BJ (cell line): ENCODE results near the gene HS6ST2. TPM values are rescaled to one million over a fixed set of nuclear protein-coding genes. Genes with fewer than 3 reads are reported as not detected.
A peak's percentile ranks its signal among the peaks of the same experiment; 100 is the strongest.

ENCODE experiments used
- CTCF ChIA-PET: fragments of 350-600 bp; formaldehyde crosslinking; extraction: SDS; loops from one replicate; lab custom pipeline; 2021; ENCODE audit warnings: antibody characterized with exemption, inconsistent platforms; lab: Yijun Ruan, JAX
- POLR2A ChIA-PET: fragments of 300-600 bp; sonication (Branson Sonifier 250); formaldehyde crosslinking; extraction: SDS; loops from one replicate; lab custom pipeline; 2021; ENCODE audit warnings: antibody characterized with exemption; lab: Charles Lee
- DNase-seq: peaks from one replicate; pipeline ENCODE4 v3.0.0-alpha.2; 2011; ENCODE audit warnings: low read depth
- H3K27me3 ChIP-seq: 2 replicates; pipeline ENCODE4 v1.6.0; 2011; ENCODE audit warnings: low read length; ENCODE audit not compliant: control insufficient read depth, insufficient read depth
- H3K36me3 ChIP-seq: 2 replicates; pipeline ENCODE4 v1.5.1; 2011; ENCODE audit warnings: low read length; ENCODE audit not compliant: control insufficient read depth, insufficient read depth
- H3K4me3 ChIP-seq: 2 replicates; pipeline ENCODE4 v1.5.1; 2011; ENCODE audit warnings: low read depth, mild to moderate bottlenecking, control low read depth, low read length
- polyA minus RNA-seq: library from RNA; depleted of rRNA, polyadenylated mRNA; stranded (reverse); fragments of >200 nt; gene quantifications from 2 replicates; pipeline ENCODE4 v1.2.3, GENCODE V29; 2011; rRNA and poly(A)+ RNA removed
- polyA plus RNA-seq: library from polyadenylated mRNA; depleted of rRNA; stranded (reverse); fragments of >200 nt; gene quantifications from 2 replicates; pipeline ENCODE4 v1.2.3, GENCODE V29; 2011; rRNA removed
- TF ChIP-seq, protein P1 (sequence below): IDR thresholded peaks from 2 replicates; pipeline ENCODE4 v1.5.1; 2011; ENCODE audit warnings: low read depth, mild to moderate bottlenecking, control low read depth, inconsistent platforms, low read length, moderate library complexity; ENCODE audit not compliant: insufficient read depth

Gene HS6ST2
- polyA plus RNA-seq (not detected in 2 replicates), polyA minus RNA-seq (not detected in 2 replicates)

DNA sequence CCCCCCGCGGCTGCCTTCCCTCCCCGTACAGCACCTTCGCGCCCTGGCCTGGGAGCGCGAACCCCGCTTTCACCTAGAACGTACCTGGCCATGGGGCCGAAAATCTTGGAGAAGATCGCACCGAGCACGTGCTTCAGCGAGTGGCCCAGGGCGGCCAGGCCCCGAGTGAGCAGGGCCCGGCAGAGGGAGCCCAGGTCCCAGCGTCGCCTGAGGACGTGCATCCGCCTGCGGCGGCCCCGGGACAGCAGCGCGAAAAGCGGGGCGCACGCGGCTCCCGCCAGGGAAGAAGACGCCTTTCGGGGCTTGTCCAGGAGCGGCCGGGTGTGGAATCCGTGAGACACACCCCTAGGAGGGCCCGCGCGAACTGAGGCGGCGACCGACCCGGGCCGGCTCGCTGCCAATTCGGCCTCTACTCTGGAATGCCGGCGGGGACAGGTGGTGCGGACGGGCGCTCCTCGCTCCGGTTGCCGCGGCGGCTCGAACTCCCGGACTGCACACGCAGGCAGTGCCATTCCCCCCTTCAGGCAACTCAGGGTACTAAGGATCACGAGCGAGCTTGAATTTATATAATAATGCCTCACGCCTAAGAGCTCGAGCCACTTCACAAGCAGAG is at the start of gene HS6ST2:
Gene HS6ST2 (minus strand): TSS at position 539 of the 613 bp plus-strand sequence.
- ChIA-PET CTCF (no interaction called here), POLR2A (no interaction called here)
- H3K36me3 ChIP-seq, result no peaks in the 10 kb centered on the region
- H3K27me3 ChIP-seq, result peaks cover 4% of the 10 kb centered on the region; the same call in 1 of the 2 replicates
- DNase-seq, result no peak
- TF ChIP-seq, protein P1, sequence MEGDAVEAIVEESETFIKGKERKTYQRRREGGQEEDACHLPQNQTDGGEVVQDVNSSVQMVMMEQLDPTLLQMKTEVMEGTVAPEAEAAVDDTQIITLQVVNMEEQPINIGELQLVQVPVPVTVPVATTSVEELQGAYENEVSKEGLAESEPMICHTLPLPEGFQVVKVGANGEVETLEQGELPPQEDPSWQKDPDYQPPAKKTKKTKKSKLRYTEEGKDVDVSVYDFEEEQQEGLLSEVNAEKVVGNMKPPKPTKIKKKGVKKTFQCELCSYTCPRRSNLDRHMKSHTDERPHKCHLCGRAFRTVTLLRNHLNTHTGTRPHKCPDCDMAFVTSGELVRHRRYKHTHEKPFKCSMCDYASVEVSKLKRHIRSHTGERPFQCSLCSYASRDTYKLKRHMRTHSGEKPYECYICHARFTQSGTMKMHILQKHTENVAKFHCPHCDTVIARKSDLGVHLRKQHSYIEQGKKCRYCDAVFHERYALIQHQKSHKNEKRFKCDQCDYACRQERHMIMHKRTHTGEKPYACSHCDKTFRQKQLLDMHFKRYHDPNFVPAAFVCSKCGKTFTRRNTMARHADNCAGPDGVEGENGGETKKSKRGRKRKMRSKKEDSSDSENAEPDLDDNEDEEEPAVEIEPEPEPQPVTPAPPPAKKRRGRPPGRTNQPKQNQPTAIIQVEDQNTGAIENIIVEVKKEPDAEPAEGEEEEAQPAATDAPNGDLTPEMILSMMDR, result no peak
- no peak within 1 kb of the TSS for H3K4me3 ChIP-seq

DNA sequence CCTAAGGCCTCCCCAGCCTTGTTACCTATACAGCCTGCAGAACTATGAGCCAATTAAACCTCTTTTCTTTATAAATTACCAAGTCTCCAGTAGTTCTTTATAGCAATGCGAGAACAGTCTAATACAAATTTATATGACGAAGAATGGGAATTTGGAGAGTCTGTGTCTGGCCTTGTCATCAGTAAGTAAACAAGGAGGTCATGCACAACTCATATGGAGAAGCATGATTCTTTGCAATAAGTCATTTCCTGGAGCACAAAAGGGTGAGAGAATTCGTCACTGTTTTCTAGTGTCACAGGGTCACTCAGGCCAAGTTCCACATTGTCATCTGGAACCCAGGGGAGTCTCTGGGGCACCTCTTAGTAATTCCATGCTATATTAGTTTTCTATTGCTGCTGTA is 49.0 kb upstream of the HS6ST2 start:
- no peak for DNase-seq
- no peak overlapping the region for H3K4me3 ChIP-seq
- H3K27me3 ChIP-seq, result no peaks in the 10 kb centered on the region
- H3K36me3 ChIP-seq, result no peaks in the 10 kb centered on the region
- TF ChIP-seq, protein P1, result no peak
- ChIA-PET POLR2A (no interaction called here), CTCF (no interaction called here)

DNA sequence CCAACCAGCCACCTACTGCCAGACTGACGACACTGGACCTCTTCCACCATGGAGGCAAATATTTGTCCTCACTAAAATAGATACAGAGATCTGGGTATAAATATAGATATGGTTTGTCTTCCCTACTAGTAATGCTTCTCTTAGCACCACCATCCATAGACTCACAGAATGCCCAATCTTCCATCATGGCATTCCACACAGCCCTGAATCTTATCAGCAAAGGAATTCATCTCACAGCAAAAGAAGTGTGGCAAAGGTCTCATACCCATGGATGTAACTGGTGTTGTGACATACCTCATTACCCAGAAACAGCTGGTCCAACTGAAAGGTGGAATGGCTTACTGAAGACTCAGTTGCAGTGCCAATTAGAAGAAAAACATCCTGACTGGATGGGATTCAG is 47.2 kb upstream of the HS6ST2 start:
- Histone ChIP-seq H3K36me3 (no peaks in the 10 kb centered on the region), H3K27me3 (no peaks in the 10 kb centered on the region), H3K4me3 (no peak overlapping the region)
- POLR2A ChIA-PET, result no interaction called here
- CTCF ChIA-PET, result interaction anchor here (0.7 to 2.0 kb wide), 8 partner anchors 9 to 665 kb away, joined by 3 to 7 read pairs (median 4); no protein-coding TSS in a partner anchor
- TF ChIP-seq, protein P1, result no peak
- DNase-seq, result no peak

DNA sequence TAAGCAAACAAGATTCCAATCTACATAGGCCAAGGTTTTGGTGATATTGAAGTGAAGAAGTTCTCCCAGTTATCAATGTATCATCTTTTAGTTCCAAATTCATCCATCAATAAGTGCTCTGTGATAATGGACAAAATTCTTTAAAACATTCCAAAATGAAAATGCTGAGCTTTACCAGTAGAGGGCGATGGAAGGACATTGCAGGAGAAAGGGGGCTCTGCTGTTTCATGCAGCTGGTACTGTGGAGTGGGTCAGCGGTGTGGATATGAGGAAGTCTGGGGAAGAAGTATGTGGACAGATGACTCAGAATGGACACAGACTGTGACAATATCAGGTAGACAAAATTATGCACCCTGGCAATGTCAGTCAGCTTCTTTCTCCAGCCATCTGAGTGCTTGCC is 46.6 kb upstream of the HS6ST2 start:
- no peak overlapping the region for H3K4me3 ChIP-seq
- no peaks in the 10 kb centered on the region for H3K36me3 ChIP-seq
- POLR2A ChIA-PET, result interaction anchor here (0.6 kb wide), 1 partner anchor 565 kb away, joined by 4 read pairs; no protein-coding TSS in a partner anchor
- TF ChIP-seq, protein P1, result peak; percentile 47
- no peak for DNase-seq
- CTCF ChIA-PET, result interaction anchor here (0.7 to 2.0 kb wide), 9 partner anchors 9 to 665 kb away, joined by 3 to 7 read pairs (median 3); no protein-coding TSS in a partner anchor
- H3K27me3 ChIP-seq, result no peaks in the 10 kb centered on the region

DNA sequence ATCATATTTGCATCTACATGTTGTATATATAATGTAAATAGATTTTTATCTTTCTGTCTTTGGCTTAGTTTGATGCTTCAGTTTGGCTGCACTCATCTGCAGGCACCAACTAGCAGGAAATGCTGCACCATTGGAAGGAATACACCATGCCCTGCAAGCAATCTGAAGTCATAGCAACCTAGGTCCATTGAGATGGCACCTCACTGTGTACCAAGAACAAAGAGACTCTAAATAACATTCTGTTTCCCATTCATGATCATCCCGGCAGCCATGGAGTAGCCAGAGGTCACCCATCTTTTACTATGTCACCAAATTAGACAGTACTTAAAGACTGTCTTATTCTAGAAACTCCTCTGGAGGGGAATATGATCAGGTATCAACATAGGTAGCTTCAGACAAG is 40.8 kb upstream of the HS6ST2 start:
- no peak for DNase-seq
- TF ChIP-seq, protein P1, result no peak
- ChIA-PET CTCF (no interaction called here), POLR2A (no interaction called here)
- Histone ChIP-seq H3K27me3 (no peaks in the 10 kb centered on the region), H3K4me3 (no peak overlapping the region), H3K36me3 (no peaks in the 10 kb centered on the region)
